ENCODE measurements around the gene CREBRF.
"Not testable (repeated sequence)": the region's sequence is repeated elsewhere in the genome, so short reads cannot be mapped to it uniquely, and the experiment has no call there.

Gene CREBRF

DNA sequence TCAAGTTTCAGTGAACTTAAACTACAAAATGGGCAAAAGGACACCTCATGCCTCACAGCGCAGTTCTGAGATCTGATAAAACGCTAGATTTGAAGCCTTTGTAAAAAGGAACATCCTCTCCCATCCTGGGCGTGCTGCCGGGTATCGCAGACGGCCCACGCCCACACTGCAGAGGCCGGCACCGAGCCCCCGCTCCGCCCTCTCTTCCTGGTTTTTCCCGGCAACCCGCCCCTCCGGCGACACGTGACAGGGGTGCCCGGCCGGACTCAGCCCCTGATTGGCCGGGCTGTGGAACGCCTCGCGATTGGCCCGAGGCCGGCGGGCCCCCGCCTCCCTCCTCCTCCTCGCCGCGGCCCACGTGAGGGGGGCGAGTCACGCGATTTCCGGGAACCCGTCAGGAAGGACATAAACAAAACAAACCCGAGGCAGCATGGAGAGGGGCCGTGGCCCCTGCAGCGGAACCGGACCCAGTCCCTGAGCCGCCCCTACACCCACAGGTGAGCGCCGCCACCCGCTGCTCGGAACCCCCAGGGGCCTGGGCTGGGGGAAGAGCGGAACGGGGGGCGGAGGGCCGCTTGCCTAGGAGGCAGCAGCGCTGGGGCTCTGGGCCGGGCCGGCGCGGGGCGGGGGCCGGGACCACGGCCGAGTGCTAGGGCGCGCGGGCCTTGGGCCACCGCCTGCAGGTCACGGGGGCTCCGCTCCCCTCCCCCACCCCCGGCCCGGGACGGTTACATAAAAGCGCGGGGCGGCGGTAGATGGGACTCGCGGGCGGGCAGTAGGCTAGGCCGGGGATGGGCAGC is at the start of gene CREBRF:
TSS of gene CREBRF (plus strand) at position 370 of the 800 bp plus-strand sequence. CDS start 24,424 bp downstream, outside the sequence.
- DNase-seq (ENCODE audit: low spot score), result peak; percentile 97

GRCh38 chr5:173010021-173010420 is 46.1 kb upstream of the CREBRF start:
- DNase-seq (ENCODE audit: low spot score), result no peak

DNA sequence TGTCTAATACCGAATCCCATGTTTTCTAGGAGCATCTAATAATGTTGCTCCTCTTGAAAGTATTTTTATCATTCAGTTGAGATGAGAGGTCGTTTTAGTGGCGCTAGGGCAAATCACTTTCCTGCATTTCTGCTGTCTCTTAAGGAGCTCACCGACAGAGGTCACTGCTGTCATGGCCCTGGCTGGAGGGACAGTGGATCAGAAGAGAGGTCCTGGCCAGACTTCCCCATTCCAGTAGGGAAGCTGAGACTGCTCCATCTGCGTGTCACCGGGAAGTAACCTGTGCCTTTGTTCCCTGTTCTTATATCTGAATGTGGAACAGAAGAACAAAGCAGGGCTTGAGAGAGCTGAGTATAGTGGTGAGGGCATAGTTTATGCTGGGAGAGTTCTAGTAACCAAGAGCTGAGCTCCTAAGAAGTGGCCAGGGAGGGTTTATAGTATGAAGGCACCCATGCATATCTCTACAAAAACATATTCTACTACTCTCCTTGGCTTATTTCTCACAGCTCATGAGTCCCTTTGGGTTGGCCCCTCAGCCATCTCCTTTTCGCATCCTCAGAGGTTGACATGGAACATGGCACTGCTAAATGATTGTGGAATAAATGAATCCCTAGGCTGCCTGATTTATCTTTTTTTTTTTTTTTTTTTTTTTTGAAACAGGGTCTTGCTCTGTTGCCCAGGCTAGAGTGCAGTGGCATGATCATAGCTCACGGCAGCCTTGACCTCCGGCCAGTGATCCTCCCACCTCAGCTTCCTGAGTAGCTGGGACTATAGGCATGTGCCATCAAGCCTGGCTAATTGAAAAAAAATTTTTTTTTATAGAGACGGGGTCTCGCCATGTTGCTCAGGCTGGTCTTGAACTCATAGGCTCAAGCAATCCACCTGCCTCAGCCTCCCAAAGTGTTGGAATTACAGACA is 45.3 kb upstream of the CREBRF start:
- DNase-seq (ENCODE audit: low spot score), result no peak

DNA sequence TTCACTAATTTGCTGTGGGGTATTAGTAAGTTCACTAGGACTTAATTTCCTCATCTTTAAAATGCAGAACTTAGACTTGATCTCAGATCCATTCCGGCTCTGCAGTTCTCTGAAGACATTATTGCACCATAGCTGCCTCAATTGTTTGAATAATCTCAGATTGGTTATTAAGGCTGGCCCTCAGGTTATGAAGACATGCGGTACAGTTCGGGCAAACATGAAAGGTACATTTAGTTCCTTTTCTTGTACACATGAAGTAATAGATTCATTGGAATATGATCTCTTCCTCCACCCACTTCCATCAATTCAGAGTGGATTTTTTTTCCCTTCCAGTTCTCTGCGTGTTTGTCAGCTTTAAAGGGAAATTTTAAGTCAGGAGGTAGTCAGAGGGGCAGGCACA is 44.6 kb upstream of the CREBRF start:
- DNase-seq (ENCODE audit: low spot score), result no peak

GRCh38 chr5:173012882-173013281 is 43.3 kb upstream of the CREBRF start:
- no peak for DNase-seq (ENCODE audit: low spot score)

DNA sequence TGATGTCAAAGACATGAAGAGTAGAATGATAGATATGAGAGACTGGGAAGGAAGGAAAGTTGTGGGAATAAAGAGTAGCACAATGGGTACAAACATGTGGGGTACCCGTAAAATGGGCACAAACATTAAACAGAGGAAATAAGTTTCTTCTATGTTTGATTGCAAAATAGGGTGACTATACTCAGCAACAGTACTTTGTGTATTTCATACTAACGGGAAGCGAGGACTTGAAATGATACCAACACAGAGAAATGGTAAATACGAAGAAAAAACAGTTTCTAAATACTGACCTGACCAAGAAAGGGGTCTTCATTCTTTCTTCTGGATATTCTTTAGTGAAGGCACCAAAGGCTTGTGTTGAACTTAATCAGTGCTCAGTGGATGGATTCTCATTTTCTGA is 41.5 kb upstream of the CREBRF start:
- no peak for DNase-seq (ENCODE audit: low spot score)

DNA sequence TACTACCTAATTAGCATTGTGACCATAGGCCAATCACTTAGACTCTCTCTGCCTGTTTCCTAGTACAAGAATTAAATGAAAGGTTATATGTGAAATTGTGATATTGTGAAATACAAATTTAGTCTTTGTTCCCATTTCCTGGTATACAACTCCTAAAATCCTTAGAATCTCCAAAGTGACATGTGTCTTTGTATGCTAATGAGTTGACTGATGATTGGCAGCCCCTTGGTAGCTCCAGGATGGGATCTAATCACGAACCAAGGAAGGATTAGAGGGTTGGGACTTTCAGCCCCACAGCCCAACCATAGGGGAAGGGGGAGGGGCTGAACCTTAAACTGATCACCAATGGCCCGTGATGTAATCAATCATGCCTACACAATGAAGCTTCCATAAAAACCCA is 41.0 kb upstream of the CREBRF start:
- no peak for DNase-seq (ENCODE audit: low spot score)

- DNase-seq (ENCODE audit: low spot score), result no peak
Observed at GRCh38 chr5:173015598-173016455, 40.3 kb upstream of the CREBRF start.

DNA sequence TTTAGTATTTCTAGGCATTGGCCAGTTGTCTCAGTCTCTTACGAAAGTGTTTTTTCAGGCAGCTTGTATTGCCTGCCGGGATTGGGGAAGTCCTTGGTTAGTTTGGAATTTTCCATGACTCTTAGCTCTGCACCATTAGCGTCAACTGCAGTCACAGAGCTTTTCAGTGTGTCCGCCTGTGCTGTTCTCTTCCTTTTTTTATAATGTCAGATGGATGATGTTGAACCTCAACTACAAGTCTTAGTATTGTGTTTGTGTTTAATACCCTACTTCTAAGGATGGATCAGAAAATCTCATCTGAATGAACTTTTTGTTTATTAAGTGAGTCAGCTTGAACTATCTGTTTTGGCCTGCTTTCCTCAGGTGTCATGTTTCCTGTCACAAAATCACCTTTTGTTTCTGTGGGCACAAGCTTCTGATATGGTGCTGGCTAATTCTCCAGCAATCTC is 39.5 kb upstream of the CREBRF start:
- no peak for DNase-seq (ENCODE audit: low spot score)

GRCh38 chr5:173017087-173017486 is 39.1 kb upstream of the CREBRF start:
- DNase-seq (ENCODE audit: low spot score), result not testable (repeated sequence)

DNA sequence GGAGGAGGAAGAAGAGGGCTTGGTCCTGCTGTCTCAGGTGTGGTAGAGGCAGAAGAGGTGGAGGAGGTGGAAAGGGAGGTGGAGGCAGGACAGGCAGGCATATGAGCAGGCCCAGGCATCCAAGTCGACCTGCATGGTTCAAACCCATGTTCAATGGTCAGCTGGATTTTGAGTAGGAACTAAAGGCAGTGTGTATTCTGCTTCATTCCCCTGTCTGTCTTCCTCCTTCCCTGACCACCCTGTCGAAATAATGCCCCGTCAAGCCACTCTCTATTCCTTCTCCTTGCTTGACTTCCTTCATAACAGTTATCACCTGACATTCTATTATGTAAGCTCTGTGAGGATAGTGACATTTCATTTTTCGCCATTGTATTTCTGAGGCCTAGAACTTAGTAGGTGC is 37.8 kb upstream of the CREBRF start:
- no peak for DNase-seq (ENCODE audit: low spot score)

DNA sequence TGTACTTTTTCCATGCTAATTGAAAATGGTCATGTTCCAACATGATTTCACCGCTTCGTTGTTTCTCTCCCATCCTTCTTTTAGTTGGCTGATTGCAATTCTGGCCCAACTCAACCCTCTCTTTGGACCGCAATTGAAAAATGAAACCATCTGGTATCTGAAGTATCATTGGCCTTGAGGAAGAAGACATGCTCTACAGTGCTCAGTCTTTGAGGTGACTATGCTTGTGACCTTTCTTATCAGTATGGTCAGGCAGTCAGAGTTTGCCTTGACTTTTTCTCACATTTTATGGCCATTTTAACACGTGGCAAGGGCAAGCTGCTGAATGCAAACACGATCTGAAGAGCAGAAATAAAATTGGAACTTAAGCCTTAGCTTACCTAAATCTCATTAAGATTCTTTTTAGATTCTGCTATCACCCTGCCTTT is 36.0 kb upstream of the CREBRF start:
- DNase-seq (ENCODE audit: low spot score), result no peak

DNA sequence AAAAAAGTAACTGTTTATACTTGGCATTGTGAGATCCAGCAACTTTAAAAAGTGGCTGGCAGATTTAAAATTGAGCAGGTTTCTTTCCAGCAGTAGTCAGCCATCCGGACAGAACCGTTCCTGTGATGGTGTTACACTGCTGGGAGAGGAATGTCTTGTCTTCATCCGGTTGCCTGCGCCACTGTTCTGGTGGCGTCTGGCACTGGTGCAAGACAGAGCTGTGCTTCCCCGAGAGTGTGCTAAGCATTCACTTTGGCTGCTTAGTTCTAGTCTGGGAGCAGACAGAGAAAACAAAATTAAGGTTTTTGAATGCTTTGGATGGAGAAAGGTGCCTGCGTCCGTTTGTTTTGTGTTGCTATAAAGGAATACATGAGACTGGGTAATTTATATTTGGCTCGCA is 35.5 kb upstream of the CREBRF start:
- DNase-seq (ENCODE audit: low spot score), result no peak

DNA sequence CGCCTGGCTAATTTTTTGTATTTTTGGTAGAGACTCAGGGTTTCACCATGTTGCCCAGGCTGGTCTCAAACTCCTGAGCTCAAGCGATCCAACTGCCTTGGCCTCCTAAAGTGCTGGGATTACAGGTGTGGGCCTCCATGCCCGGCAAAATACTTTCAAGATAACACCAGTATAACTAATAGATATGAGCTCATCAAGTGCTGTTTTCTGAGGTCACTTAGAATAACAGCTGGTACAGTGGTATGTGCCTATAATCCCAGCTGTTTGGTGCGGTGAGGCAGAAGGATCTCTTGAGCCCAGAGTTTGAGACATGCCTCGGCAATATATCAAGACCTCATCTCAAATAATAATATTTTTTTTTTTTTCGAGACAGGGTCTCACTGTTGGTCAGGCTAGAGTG is 30.5 kb upstream of the CREBRF start:
- DNase-seq (ENCODE audit: low spot score), result no peak

GRCh38 chr5:173027905-173028304 is 28.2 kb upstream of the CREBRF start:
- DNase-seq (ENCODE audit: low spot score), result no peak

GRCh38 chr5:173028811-173029327 is 27.3 kb upstream of the CREBRF start:
- no peak for DNase-seq (ENCODE audit: low spot score)

GRCh38 chr5:173029499-173029921 is 26.6 kb upstream of the CREBRF start:
- DNase-seq (ENCODE audit: low spot score), result no peak

- not testable (repeated sequence) for DNase-seq (ENCODE audit: low spot score)
Observed at GRCh38 chr5:173032096-173032495, 24.1 kb upstream of the CREBRF start.

DNA sequence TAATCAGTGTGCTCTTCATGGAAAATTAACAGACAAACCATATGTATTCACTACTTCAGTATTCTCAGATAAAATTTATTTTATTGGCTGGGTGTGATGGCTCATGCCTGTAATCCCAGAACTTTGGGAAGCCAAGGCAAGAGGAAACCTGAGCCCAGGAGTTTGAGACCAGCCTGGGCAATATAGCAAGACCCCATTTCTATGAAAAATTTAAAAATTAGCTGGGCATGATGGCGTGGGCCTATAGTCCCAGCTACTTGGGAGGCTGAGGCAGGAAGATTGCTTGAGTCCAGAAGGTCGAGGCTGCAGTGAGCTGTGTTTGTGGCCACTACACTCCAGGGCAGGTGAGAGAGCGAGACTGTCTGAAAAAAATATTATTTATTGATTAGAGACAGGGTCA is 23.4 kb upstream of the CREBRF start:
- no peak for DNase-seq (ENCODE audit: low spot score)

DNA sequence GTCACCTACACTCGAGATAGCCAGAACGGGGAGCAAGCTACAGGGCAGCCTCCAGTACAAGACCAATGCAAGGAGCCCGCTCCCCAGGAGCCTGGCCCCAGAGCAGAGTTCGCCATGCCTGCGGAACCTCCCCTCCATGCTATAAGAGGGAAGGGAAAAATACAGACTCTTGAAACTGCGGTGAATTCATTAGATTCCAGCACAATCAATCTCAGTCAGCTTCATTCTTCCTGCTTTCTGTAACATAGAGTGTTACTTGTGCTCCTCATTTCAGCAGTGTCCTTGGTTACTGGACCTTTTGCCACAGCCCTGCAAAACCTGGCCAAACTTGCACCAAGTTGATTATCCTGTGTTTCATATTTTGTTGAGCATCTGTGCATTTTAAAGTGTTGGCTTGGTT is 22.2 kb upstream of the CREBRF start:
- no peak for DNase-seq (ENCODE audit: low spot score)

- peak; percentile 12 for DNase-seq (ENCODE audit: low spot score)
Observed at GRCh38 chr5:173035904-173036707, 20.0 kb upstream of the CREBRF start.
